ENCODE data around the gene KLK15.

- no peak for TF ChIP-seq POLR2A (IDR thresholded peaks at IDR 0.05; ENCODE audit: low read depth)
- no peak for TF ChIP-seq CTCF (IDR thresholded peaks at IDR 0.05)
Observed at GRCh38 chr19:50797429-50797780, 36.0 kb downstream of the KLK15 start.

All from esophagus muscularis mucosa (tissue), 3 donors.